Measurements from ENCODE around the gene DUOX1. TPM values are rescaled to one million over a fixed set of nuclear protein-coding genes. Genes with fewer than 3 reads are reported as not detected.

Gene DUOX1
- total and polyA plus RNA-seq, 2 of the 13 experiments (the other 11 are each of a cell fraction or from before 2014, with no cell fraction given) = 0.03 TPM; not detected in 1

DNA sequence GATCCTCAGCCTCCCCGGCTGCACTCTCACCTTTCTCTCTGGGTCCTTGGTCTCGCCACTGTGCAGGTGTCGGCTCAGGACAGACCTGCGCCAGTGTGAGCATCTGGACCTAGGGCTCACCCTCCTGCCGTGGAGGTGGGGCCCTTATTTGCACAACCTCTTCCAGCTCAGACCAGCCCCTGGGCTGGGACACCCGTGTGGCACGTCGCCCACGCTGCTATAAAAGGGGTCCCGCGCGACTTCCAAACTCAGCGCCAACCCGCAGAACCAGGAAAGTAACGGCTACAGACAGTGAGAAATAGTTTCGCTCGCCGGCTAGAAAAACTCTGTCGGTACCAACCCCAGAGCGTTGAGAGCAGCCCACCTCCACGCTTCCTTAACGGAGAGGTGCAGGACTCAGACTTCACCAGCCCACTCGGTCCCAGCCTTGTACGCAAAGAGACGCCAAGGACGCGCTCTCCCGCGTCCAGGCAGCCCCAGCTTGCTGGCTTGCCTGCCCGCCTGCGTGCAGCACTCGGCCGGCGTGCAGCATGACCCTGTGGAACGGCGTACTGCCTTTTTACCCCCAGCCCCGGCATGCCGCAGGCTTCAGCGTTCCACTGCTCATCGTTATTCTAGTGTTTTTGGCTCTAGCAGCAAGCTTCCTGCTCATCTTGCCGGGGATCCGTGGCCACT, 15.6 kb upstream of the DUOX1 start, which contains the start of the genes DUOX2 and DUOXA2 (continued):
- TF ChIP-seq, protein P1, sequence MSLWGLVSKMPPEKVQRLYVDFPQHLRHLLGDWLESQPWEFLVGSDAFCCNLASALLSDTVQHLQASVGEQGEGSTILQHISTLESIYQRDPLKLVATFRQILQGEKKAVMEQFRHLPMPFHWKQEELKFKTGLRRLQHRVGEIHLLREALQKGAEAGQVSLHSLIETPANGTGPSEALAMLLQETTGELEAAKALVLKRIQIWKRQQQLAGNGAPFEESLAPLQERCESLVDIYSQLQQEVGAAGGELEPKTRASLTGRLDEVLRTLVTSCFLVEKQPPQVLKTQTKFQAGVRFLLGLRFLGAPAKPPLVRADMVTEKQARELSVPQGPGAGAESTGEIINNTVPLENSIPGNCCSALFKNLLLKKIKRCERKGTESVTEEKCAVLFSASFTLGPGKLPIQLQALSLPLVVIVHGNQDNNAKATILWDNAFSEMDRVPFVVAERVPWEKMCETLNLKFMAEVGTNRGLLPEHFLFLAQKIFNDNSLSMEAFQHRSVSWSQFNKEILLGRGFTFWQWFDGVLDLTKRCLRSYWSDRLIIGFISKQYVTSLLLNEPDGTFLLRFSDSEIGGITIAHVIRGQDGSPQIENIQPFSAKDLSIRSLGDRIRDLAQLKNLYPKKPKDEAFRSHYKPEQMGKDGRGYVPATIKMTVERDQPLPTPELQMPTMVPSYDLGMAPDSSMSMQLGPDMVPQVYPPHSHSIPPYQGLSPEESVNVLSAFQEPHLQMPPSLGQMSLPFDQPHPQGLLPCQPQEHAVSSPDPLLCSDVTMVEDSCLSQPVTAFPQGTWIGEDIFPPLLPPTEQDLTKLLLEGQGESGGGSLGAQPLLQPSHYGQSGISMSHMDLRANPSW (CRISPR knock-in tag; IDR thresholded peaks at IDR 0.05; ENCODE audit: borderline replicate concordance) = no peak
- no peak for TF ChIP-seq DNMT1 (CRISPR knock-in tag; IDR thresholded peaks at IDR 0.05)

DNA sequence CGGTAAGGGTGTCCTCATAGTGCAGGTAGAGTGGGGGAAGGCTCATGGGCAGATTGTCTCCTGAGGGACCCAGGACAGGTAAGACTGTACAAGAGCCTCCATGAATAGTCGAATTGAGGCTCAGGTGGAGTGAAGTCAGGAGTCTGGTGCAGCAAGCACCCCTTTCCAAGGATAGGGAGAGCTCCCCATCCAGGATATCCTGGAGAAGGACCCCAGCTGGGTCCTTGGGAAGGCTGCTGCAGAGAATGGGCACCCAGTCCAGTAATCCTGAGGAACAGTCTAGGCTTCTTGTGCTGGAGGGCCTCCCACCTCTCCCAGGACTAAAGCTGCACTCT, 15.1 kb upstream of the DUOX1 start:
- peaks cover 25% of the 10 kb centered on the region for H3K4me1 ChIP-seq (ENCODE audit: insufficient read depth, low read length)
- ChIA-PET CTCF (ENCODE audit: low intra/inter-chr PET ratio, low total read pairs) (no interaction called here), POLR2A (no interaction called here)
- no peak overlapping the region for H3K27ac ChIP-seq (ENCODE audit: extremely low read length, insufficient read depth, low read length)
- no peak overlapping the region for H3K9ac ChIP-seq (ENCODE audit: insufficient read depth, low read depth, low read length)
- peaks cover 13 to 54% of the 10 kb centered on the region in 2 experiments for H3K27me3 ChIP-seq (ENCODE audit: control insufficient read depth in 1 of 2, insufficient read depth in 2 of 2, low read length in 2 of 2)
- no peak overlapping the region for H2AFZ ChIP-seq (ENCODE audit: low read length)
- TF ChIP-seq RARG (CRISPR knock-in tag; IDR thresholded peaks at IDR 0.05; ENCODE audit: low read depth) = no peak
- no peak for TF ChIP-seq MTA3 (CRISPR knock-in tag; IDR thresholded peaks at IDR 0.05)
- TF ChIP-seq ZIK1 (CRISPR knock-in tag; IDR thresholded peaks at IDR 0.05; ENCODE audit: borderline replicate concordance, low read depth) = no peak
- TF ChIP-seq ATF7-NPFF (CRISPR knock-in tag; IDR thresholded peaks at IDR 0.05; ENCODE audit: low read depth) = no peak
- TF ChIP-seq RFX1 (IDR thresholded peaks at IDR 0.05) = no peak
- TF ChIP-seq, protein P2, sequence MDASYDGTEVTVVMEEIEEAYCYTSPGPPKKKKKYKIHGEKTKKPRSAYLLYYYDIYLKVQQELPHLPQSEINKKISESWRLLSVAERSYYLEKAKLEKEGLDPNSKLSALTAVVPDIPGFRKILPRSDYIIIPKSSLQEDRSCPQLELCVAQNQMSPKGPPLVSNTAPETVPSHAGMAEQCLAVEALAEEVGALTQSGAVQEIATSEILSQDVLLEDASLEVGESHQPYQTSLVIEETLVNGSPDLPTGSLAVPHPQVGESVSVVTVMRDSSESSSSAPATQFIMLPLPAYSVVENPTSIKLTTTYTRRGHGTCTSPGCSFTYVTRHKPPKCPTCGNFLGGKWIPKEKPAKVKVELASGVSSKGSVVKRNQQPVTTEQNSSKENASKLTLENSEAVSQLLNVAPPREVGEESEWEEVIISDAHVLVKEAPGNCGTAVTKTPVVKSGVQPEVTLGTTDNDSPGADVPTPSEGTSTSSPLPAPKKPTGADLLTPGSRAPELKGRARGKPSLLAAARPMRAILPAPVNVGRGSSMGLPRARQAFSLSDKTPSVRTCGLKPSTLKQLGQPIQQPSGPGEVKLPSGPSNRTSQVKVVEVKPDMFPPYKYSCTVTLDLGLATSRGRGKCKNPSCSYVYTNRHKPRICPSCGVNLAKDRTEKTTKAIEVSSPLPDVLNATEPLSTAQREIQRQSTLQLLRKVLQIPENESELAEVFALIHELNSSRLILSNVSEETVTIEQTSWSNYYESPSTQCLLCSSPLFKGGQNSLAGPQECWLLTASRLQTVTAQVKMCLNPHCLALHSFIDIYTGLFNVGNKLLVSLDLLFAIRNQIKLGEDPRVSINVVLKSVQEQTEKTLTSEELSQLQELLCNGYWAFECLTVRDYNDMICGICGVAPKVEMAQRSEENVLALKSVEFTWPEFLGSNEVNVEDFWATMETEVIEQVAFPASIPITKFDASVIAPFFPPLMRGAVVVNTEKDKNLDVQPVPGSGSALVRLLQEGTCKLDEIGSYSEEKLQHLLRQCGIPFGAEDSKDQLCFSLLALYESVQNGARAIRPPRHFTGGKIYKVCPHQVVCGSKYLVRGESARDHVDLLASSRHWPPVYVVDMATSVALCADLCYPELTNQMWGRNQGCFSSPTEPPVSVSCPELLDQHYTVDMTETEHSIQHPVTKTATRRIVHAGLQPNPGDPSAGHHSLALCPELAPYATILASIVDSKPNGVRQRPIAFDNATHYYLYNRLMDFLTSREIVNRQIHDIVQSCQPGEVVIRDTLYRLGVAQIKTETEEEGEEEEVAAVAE (CRISPR knock-in tag; IDR thresholded peaks at IDR 0.05; ENCODE audit: borderline replicate concordance) = no peak
- TF ChIP-seq, protein P3, sequence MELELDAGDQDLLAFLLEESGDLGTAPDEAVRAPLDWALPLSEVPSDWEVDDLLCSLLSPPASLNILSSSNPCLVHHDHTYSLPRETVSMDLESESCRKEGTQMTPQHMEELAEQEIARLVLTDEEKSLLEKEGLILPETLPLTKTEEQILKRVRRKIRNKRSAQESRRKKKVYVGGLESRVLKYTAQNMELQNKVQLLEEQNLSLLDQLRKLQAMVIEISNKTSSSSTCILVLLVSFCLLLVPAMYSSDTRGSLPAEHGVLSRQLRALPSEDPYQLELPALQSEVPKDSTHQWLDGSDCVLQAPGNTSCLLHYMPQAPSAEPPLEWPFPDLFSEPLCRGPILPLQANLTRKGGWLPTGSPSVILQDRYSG (CRISPR knock-in tag; IDR thresholded peaks at IDR 0.05) = no peak
- no peak for TF ChIP-seq SETDB1 (CRISPR knock-in tag; IDR thresholded peaks at IDR 0.05; ENCODE audit: borderline replicate concordance)
- no peak for TF ChIP-seq SP140L (CRISPR knock-in tag; IDR thresholded peaks at IDR 0.05; ENCODE audit: borderline replicate concordance)
- no peak for TF ChIP-seq ZNF484 (CRISPR knock-in tag; IDR thresholded peaks at IDR 0.05; ENCODE audit: borderline replicate concordance, low read depth)
- no TSS peak for BruUV-seq (replicated peaks)
- no peaks in the 10 kb centered on the region for H4K20me1 ChIP-seq (ENCODE audit: insufficient read depth, low read length)
- H3K9me3 ChIP-seq (ENCODE audit: low read length) = no peaks in the 10 kb centered on the region
- peak overlapping the region in 1 of 3 experiments; percentile 61; a peak in 1 of 6 replicates for H3K4me3 ChIP-seq (replicated peaks in 1 of 3; ENCODE audit: insufficient read depth in 1 of 3, low read depth in 2 of 3, low read length in 3 of 3)
- in situ Hi-C loops (cut with HindIII; ENCODE audit: extremely low pct_ligation_motif_present, low pct_unique_long_range_greater_than_20kb) (no loop called here), intact Hi-C loops (cut with micrococcal nuclease; ENCODE audit: unreplicated experiment) (no loop called here)
- DNase-seq (ENCODE audit: low spot score) (no peak), ATAC-seq (peak; percentile 3), FAIRE-seq (no peak)
- no peaks in the 10 kb centered on the region for H3K36me3 ChIP-seq (replicated peaks in 1 of 2; ENCODE audit: control insufficient read depth in 1 of 2, insufficient read depth in 2 of 2, low read length in 2 of 2)
- H3K79me2 ChIP-seq (ENCODE audit: insufficient read depth, low read length) = no peaks in the 10 kb centered on the region
- WGBS (ENCODE audit: low lambda C conversion rate) = 0% methylated on average over 2 of the region's 2 CpGs
- H3K4me2 ChIP-seq (ENCODE audit: low read depth, low read length) = peak overlapping the region; percentile 78
